ENCODE results near the gene TRUB1.

Gene TRUB1

GRCh38 chr10:114995468-114996247 lies 57.7 kb downstream of the TRUB1 start:
- DNase-seq (ENCODE audit: low read depth), result no peak
- H3K4me3 ChIP-seq (ENCODE audit: low read depth, low read length), result no peak overlapping the region
- TF ChIP-seq MAX (IDR thresholded peaks at IDR 0.05; ENCODE audit: low read depth, low read length) (no peak), CTCF (IDR thresholded peaks at IDR 0.05; ENCODE audit: low read depth, low read length) (no peak), MYC (IDR thresholded peaks at IDR 0.05; ENCODE audit: low read depth, low read length) (no peak), POLR2A (IDR thresholded peaks at IDR 0.05; ENCODE audit: extremely low read depth, insufficient read length) (no peak)

- no peak overlapping the region for H3K4me3 ChIP-seq (ENCODE audit: low read depth, low read length)
- no peak for DNase-seq (ENCODE audit: low read depth)
- TF ChIP-seq CTCF (IDR thresholded peaks at IDR 0.05; ENCODE audit: low read depth, low read length), result no peak
- no peak for TF ChIP-seq MAX (IDR thresholded peaks at IDR 0.05; ENCODE audit: low read depth, low read length)
- no peak for TF ChIP-seq POLR2A (IDR thresholded peaks at IDR 0.05; ENCODE audit: extremely low read depth, insufficient read length)
- no peak for TF ChIP-seq MYC (IDR thresholded peaks at IDR 0.05; ENCODE audit: low read depth, low read length)
These were observed 58.5 kb downstream of the TRUB1 start for GRCh38 chr10:114996542-114996941.

- DNase-seq (ENCODE audit: low read depth), result no peak
- TF ChIP-seq CTCF (IDR thresholded peaks at IDR 0.05; ENCODE audit: low read depth, low read length), result no peak
- H3K4me3 ChIP-seq (ENCODE audit: low read depth, low read length), result no peak overlapping the region
These were observed 61.0 kb downstream of the TRUB1 start for GRCh38 chr10:114998993-114999392.

- no peak overlapping the region for H3K4me3 ChIP-seq (ENCODE audit: low read depth, low read length)
These were observed 63.7 kb downstream of the TRUB1 start for GRCh38 chr10:115001506-115002381.

GRCh38 chr10:115003396-115003795 lies 65.4 kb downstream of the TRUB1 start:
- no peak overlapping the region for H3K4me3 ChIP-seq (ENCODE audit: low read depth, low read length)
- DNase-seq (ENCODE audit: low read depth), result no peak
- no peak for TF ChIP-seq CTCF (IDR thresholded peaks at IDR 0.05; ENCODE audit: low read depth, low read length)
- no peak for TF ChIP-seq MYC (IDR thresholded peaks at IDR 0.05; ENCODE audit: low read depth, low read length)
- TF ChIP-seq POLR2A (IDR thresholded peaks at IDR 0.05; ENCODE audit: extremely low read depth, insufficient read length), result no peak
- no peak for TF ChIP-seq MAX (IDR thresholded peaks at IDR 0.05; ENCODE audit: low read depth, low read length)

More at GRCh38 chr10:115001506-115002381, 63.7 kb downstream of the TRUB1 start:
- DNase-seq (ENCODE audit: low read depth), result no peak
- no peak for TF ChIP-seq CTCF (IDR thresholded peaks at IDR 0.05; ENCODE audit: low read depth, low read length)
- TF ChIP-seq MAX (IDR thresholded peaks at IDR 0.05; ENCODE audit: low read depth, low read length), result no peak
- TF ChIP-seq MYC (IDR thresholded peaks at IDR 0.05; ENCODE audit: low read depth, low read length), result no peak
- TF ChIP-seq POLR2A (IDR thresholded peaks at IDR 0.05; ENCODE audit: extremely low read depth, insufficient read length), result no peak

All from NB4 (cell line).